Heart left ventricle (tissue), 16 donors: ENCODE data around the gene PCGF1. TPM values are rescaled to one million over a fixed set of nuclear protein-coding genes. Genes with fewer than 3 reads are reported as not detected.
A peak's percentile ranks its signal among the peaks of the same experiment; 100 is the strongest.

Source experiments
- ATAC-seq, 4 donors: fragments of 200-7000 bp; cut with Tn5 transposase; one replicate each; pipeline ENCODE4 v1.9.1; 2020 to 2022; ENCODE audit warnings: moderate library complexity in 4 of 4, mild to moderate bottlenecking in 3 of 4, moderate number of reproducible peaks in 1 of 4
- DNase-seq, 5 donors: peaks; one replicate each; pipeline ENCODE4 v3.0.0-alpha.2; 2020
- H3K27ac ChIP-seq, 12 donors: fragments of 200-600 bp; sonication (generic) in 4 of 12; one replicate each; pipeline versions ENCODE4 v1.5.0 to v1.8.0; 2016 to 2022; ENCODE audit warnings: mild to moderate bottlenecking in 2 of 12
- H3K27me3 ChIP-seq, 9 donors: fragments of 200-600 bp; sonication (generic) in 2 of 9; one replicate each; pipeline versions ENCODE4 v1.5.1 to v1.8.0; 2016 to 2022; ENCODE audit warnings: mild to moderate bottlenecking in 3 of 9
- H3K36me3 ChIP-seq, 9 donors: fragments of 200-600 bp; sonication (generic) in 2 of 9; one replicate each; pipeline versions ENCODE4 v1.5.0 to v1.8.0; 2018 to 2022; ENCODE audit warnings: mild to moderate bottlenecking in 2 of 9
- H3K4me1 ChIP-seq, 12 donors: fragments of 200-600 bp; sonication (generic) in 4 of 12; one replicate each; pipeline versions ENCODE4 v1.5.0 to v1.8.0; 2016 to 2022; ENCODE audit warnings: mild to moderate bottlenecking in 3 of 12
- H3K4me3 ChIP-seq, 12 donors: fragments of 200-600 bp; sonication (generic) in 4 of 12; one replicate each; pipeline versions ENCODE4 v1.5.0 to v1.8.0; 2017 to 2022; ENCODE audit warnings: mild to moderate bottlenecking in 9 of 12, moderate library complexity in 4 of 12
- H3K9me3 ChIP-seq, 12 donors: fragments of 200-600 bp; sonication (generic) in 4 of 12; one replicate each; pipeline versions ENCODE4 v1.5.0 to v1.8.0; 2016 to 2022; ENCODE audit warnings: mild to moderate bottlenecking in 1 of 12
- POLR2A ChIP-seq, 2 donors: fragments of 450-650 bp; IDR thresholded peaks; one replicate each; pipeline ENCODE4 v1.6.1; 2017; ENCODE audit warnings: antibody characterized with exemption in 2 of 2, mild to moderate bottlenecking in 2 of 2, moderate library complexity in 2 of 2
- WGBS, 4 donors: extraction: QIAGEN DNeasy Blood & Tissue Kit in 2 of 4; methylation state at CpG; one replicate each; pipeline versions ENCODE4 v1.1.5 to v1.1.7; 2013 to 2018; 5-methylcytosine and 5-hydroxymethylcytosine counted together
- intact Hi-C, 10 donors: fragments of 100-400 bp; cut with DNase I; formaldehyde crosslinking; loops; one replicate each; pipeline versions ENCODE4 v1.11.1 to v1.14.2; 2022
- polyA plus RNA-seq, 2 donors: library from polyadenylated mRNA; stranded (reverse); fragments of 200-250 nt; gene quantifications; one replicate each; pipeline ENCODE4 v1.2.3, GENCODE V29; 2013
- total RNA-seq, 9 donors: library from RNA; depleted of rRNA in 2 of 9; stranded (reverse); fragments of >200 nt in 2 of 9; fragmentation: NEBNext Ultra II Directional in 3 of 9; extraction: Animal tissue kit (Norgen Biotek cat#: 25700) in 3 of 9; gene quantifications; one replicate each; pipeline versions ENCODE4 v1.1.0 to v1.2.4, GENCODE V29; 2016 to 2023
- TF ChIP-seq, protein P1 (sequence below), 12 donors: fragments of 200-600 bp; sonication (generic) in 4 of 12; IDR thresholded peaks; one replicate each; pipeline versions ENCODE4 v1.5.0 to v1.8.0; 2018 to 2022; ENCODE audit warnings: antibody characterized with exemption in 12 of 12, mild to moderate bottlenecking in 5 of 12
- donor health status: ischemic (EF 13 %, LVEDD 7.1; RV severe dilation, severe dysfunction).
- donor health status: healthy with polysubstance abuse.
- donor health status: DM: no; HTN: yes; CAD: no.
- donor health status: DM: no; HTN: no; CAD: no.
- donor health status: ischemic (EF 25% LVEDD 6.9; RV normal size, moderate dysfunction).
- donor health status: ischemic (EF 25% LVEDD 5.7; RV mildly dilated, moderate dysfunction).
- donor health status: healthy.
- donor health status: DM: yes; HTN: yes; CAD: no.
- donor health status: ischemic (EF 35%, LVEDD 5.7; RV mildly dilated, moderate dysfunction).
- donor health status: nonischemic (EF 11% LVEDD 7.7; RV severe dilation, severe dysfunction).
- donor health status: DM: yes; HTN: yes; CAD: no.
- donor health status: PGD.
- donor health status: ischemic (EF 29% LVEDD 5.4; RV normal size, mild dysfunction).
- donor health status: nonischemic (EF 23%, LVEDD 6.1; RV moderate dilation, normal function).

PCGF1 gene
- total and polyA plus RNA-seq, 11 donors = 10.6 to 24.9 (median 19.2) TPM

DNA sequence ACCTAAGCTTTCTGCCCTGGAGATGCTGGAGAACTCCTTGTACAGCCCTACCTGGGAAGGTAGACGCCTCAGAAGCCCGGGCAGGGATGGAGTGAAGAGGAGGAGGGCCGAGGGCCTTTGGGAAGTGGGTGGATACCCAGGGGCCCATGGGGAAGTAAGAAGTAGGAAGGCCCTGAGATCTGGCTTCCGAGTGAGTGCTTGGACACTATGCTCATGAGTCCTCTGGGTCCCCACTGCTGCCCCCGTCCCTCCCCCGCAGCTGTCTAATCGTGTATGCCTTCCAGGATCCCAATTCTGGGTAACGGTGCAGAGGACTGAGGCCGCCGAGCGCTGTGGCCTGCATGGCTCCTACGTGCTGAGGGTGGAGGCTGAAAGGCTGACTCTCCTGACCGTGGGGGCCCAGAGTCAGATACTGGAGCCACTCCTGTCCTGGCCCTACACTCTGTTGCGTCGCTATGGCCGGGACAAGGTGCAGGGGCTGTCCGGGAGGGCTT is 48.2 kb upstream of the PCGF1 start:
- ATAC-seq = peak in 1 of 4 donors; percentile 16
- Histone ChIP-seq H3K4me3 (peak overlapping the region; percentile 57 to 87 (median 72)), H3K9me3 (no peaks in the 10 kb centered on the region), H3K27me3 (peaks cover 0 to 4% (median 0%) of the 10 kb centered on the region in 9 donors), H3K4me1 (peaks cover 0 to 31% (median 12%) of the 10 kb centered on the region in 12 donors), H3K27ac (peak overlapping the region in 10 of 12 donors; percentile 79 to 95 (median 89)), H3K36me3 (peaks cover 0 to 14% (median 0%) of the 10 kb centered on the region in 9 donors)
- WGBS, 4 donors = 67 to 85% (median 74%) methylated on average over 14 to 17 of the region's 17 CpGs
- TF ChIP-seq POLR2A (IDR thresholded peaks at IDR 0.05) = no peak
- TF ChIP-seq, protein P1, sequence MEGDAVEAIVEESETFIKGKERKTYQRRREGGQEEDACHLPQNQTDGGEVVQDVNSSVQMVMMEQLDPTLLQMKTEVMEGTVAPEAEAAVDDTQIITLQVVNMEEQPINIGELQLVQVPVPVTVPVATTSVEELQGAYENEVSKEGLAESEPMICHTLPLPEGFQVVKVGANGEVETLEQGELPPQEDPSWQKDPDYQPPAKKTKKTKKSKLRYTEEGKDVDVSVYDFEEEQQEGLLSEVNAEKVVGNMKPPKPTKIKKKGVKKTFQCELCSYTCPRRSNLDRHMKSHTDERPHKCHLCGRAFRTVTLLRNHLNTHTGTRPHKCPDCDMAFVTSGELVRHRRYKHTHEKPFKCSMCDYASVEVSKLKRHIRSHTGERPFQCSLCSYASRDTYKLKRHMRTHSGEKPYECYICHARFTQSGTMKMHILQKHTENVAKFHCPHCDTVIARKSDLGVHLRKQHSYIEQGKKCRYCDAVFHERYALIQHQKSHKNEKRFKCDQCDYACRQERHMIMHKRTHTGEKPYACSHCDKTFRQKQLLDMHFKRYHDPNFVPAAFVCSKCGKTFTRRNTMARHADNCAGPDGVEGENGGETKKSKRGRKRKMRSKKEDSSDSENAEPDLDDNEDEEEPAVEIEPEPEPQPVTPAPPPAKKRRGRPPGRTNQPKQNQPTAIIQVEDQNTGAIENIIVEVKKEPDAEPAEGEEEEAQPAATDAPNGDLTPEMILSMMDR (IDR thresholded peaks at IDR 0.05) = no peak
- intact Hi-C loops = loop anchor here in 1 of 10 donors (2.0 kb wide), 1 partner anchor 49 kb away; the partner anchor contains the start of gene PCGF1
- peak in 1 of 5 donors; percentile 56 for DNase-seq

DNA sequence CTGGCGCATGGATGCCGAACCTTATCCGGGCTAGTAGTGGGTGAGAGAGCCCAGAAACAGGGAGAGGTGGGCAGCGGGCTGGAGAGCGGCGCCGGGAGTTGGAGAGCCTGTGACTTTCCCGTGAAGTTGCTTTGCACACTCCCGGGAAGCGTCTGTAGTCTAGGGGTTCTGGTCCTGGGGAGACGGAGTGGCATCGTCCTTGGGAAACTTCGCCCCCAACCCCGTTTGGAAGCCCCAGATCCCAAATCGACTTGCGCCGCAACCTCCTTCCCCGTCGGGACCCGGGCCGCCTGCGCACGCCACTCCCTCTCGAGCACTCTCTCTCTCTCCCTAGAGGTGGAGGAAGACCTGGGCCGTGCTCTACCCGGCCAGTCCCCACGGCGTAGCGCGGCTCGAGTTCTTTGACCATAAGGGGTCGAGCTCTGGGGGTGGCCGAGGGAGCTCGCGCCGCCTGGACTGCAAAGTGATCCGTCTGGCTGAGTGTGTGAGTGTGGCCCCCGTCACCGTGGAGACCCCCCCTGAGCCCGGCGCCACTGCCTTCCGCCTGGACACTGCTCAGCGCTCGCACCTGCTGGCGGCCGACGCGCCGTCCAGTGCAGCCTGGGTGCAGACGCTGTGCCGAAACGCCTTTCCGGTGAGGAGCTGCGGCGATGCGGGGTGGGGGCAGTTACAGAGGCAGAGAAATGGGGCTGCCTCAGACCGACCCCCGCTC is 47.5 kb upstream of the PCGF1 start:
- peaks cover 0 to 4% (median 0%) of the 10 kb centered on the region in 9 donors for H3K27me3 ChIP-seq
- H3K36me3 ChIP-seq = peaks cover 0 to 14% (median 0%) of the 10 kb centered on the region in 9 donors
- ATAC-seq = peak in 3 of 4 donors; percentile 37 to 43 (median 43)
- WGBS, 4 donors = 1 to 5% (median 4%) methylated on average over 16 to 58 of the region's 58 CpGs
- no peak for TF ChIP-seq POLR2A (IDR thresholded peaks at IDR 0.05)
- TF ChIP-seq, protein P1 (IDR thresholded peaks at IDR 0.05) = no peak
- DNase-seq = peak; percentile 42 to 80 (median 50)
- H3K27ac ChIP-seq = peak overlapping the region; percentile 51 to 95 (median 86)
- H3K9me3 ChIP-seq = no peaks in the 10 kb centered on the region
- peak overlapping the region; percentile 57 to 87 (median 72) for H3K4me3 ChIP-seq
- H3K4me1 ChIP-seq = peaks cover 0 to 31% (median 12%) of the 10 kb centered on the region in 12 donors
- intact Hi-C loops = loop anchor here in 2 of 10 donors (1.0 to 2.0 kb wide), 2 partner anchors 26 to 48 kb away; partner anchors contain the start of genes AUP1 (in 1 of the 2), HTRA2 (in 1 of the 2) and PCGF1 (in 1 of the 2)

DNA sequence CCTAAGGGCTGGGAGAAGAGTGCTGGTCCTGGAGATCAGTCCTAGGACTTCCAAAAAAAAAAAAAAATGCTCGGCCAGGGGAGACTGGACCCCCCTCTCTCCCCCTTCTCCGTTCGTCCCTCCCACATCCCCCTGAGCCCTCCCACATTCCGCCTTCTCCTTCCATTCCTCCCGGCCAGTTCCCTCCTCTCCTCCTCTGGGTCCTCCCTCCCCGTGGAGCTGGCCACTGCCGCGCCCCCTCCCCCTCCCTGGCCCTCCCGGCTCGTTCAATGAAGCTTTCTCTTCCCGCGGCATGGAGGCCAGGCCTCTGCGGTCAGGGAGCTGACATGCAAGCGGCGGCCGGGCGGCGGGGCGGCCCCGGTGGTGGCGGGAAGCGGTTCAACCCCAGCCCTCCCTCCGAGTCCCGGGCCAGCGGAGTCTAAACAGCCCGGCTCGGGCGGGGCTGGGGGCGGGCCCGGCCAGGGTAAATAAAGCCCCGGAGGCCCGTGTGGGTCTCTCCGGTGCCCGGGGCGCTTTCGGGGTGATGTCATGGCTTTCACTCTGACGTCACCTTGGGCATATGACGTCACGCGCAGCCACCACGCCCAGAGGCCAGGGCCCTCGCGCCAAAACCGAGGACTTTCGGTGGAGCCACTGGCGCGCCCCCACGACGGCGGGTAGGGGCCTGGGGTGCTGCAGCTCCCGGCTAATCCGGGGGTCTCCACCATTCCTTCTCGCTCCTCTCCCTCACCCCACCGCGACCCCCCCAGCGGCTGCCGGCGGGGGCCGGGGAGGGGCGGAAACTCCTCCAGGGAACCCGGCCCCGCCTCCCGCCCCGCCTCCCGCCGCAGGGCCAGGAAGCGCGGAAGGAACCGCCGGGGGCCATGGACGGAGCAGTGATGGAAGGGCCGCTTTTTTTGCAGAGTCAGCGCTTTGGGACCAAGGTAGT is 46.7 kb upstream of the PCGF1 start, which contains the start of the genes DOK1 and LOXL3:
Gene DOK1, plus strand, starts transcription at position 829 of the 928 bp plus-strand sequence. Its CDS starts 35 bp downstream, at position 864.
Gene LOXL3, minus strand, starts transcription at position 51 of the 928 bp plus-strand sequence. CDS start 1,308 bp downstream, outside the sequence.
- peaks cover 0 to 14% (median 0%) of the 10 kb centered on the region in 9 donors for H3K36me3 ChIP-seq
- no peaks in the 10 kb centered on the region for H3K9me3 ChIP-seq
- 0 to 1% (median 1%) methylated on average over 37 to 73 of the region's 73 CpGs for WGBS, 4 donors
- peak within 1 kb of the TSS; percentile 57 to 87 (median 72) for H3K4me3 ChIP-seq
- DNase-seq (peak; percentile 92 to 95 (median 93)), ATAC-seq (peak; percentile 67 to 90 (median 84))
- intact Hi-C loops = loop anchor here in 2 of 10 donors (1.0 to 2.0 kb wide), 2 partner anchors 25 to 47 kb away; partner anchors contain the start of genes AUP1 (in 1 of the 2), HTRA2 (in 1 of the 2) and PCGF1 (in 1 of the 2)
- TF ChIP-seq, protein P1 (IDR thresholded peaks at IDR 0.05) = no peak
- peak in 1 of 2 donors; percentile 15 for TF ChIP-seq POLR2A (IDR thresholded peaks at IDR 0.05)
- H3K27me3 ChIP-seq = peaks cover 0 to 7% (median 0%) of the 10 kb centered on the region in 9 donors
- peaks cover 0 to 38% (median 20%) of the 10 kb centered on the region in 12 donors for H3K4me1 ChIP-seq
- peak within 1 kb of the TSS; percentile 51 to 95 (median 86) for H3K27ac ChIP-seq
